VCaP (cell line): ENCODE data around the gene DCDC2.
"Not testable (repeated sequence)": the region's sequence is repeated elsewhere in the genome, so short reads cannot be mapped to it uniquely, and the experiment has no call there.

Experiments used
- H3K27ac ChIP-seq: fragments of 450-650 bp; 2 replicates; pipeline ENCODE4 v1.5.1; 2017
- TF ChIP-seq, protein P1 (sequence below): fragments of 450-650 bp; conservative IDR thresholded peaks from 2 replicates; pipeline ENCODE4 v1.5.1; 2017; ENCODE audit warnings: mild to moderate bottlenecking, moderate library complexity

The DCDC2 gene

DNA sequence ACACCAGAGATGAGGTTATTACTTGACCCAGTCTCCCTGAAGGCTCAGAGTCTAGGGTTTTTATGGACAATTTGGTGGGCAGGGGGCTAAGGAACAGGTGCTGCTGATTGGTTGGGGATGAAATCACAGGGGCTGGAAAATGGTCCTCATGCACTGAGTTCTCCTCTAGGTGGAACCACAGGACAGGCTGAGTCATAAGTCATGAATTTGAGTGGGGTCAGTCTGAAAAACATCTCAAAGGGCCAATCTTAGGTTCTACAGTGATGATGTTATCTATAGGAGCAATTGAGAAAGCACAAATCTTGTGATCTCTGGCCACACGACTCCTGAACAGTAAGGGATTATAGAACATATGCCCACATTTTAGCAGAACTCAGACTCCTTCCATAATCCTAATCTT is 39.0 kb upstream of the DCDC2 start:
- no peak overlapping the region for H3K27ac ChIP-seq
- TF ChIP-seq, protein P1, sequence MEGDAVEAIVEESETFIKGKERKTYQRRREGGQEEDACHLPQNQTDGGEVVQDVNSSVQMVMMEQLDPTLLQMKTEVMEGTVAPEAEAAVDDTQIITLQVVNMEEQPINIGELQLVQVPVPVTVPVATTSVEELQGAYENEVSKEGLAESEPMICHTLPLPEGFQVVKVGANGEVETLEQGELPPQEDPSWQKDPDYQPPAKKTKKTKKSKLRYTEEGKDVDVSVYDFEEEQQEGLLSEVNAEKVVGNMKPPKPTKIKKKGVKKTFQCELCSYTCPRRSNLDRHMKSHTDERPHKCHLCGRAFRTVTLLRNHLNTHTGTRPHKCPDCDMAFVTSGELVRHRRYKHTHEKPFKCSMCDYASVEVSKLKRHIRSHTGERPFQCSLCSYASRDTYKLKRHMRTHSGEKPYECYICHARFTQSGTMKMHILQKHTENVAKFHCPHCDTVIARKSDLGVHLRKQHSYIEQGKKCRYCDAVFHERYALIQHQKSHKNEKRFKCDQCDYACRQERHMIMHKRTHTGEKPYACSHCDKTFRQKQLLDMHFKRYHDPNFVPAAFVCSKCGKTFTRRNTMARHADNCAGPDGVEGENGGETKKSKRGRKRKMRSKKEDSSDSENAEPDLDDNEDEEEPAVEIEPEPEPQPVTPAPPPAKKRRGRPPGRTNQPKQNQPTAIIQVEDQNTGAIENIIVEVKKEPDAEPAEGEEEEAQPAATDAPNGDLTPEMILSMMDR, result no peak

DNA sequence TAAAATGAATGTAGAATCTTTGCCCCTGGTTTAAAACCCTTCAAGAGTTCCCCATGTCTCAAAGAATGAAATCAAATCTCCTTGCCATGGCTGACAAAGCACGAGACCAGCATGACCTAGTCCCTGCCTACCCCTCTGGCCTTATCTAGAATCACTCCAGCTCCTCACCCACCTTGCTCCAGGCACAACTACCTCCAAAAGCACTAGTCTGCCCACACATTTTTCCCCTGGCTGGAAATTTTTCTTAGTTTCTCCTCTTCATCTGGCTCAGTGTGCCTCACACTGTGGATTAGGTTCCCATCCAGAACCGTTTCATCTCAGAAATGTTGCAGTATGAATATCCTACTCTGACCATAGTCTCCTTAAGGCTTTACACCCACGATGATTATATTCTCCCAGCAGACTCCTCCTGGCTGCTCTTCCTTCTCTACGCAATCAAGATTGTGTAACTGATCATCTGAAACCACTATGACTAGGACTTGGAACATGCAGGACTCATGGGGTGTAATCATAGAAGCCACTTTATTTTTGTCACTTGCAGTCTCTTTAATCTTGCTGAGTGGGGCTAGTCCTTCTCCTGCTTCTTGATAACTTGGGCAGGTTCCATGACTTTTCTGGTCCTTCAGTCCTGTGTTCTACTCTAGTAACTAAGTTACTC is 37.0 kb upstream of the DCDC2 start:
- TF ChIP-seq, protein P1, result no peak
- H3K27ac ChIP-seq, result no peak overlapping the region

DNA sequence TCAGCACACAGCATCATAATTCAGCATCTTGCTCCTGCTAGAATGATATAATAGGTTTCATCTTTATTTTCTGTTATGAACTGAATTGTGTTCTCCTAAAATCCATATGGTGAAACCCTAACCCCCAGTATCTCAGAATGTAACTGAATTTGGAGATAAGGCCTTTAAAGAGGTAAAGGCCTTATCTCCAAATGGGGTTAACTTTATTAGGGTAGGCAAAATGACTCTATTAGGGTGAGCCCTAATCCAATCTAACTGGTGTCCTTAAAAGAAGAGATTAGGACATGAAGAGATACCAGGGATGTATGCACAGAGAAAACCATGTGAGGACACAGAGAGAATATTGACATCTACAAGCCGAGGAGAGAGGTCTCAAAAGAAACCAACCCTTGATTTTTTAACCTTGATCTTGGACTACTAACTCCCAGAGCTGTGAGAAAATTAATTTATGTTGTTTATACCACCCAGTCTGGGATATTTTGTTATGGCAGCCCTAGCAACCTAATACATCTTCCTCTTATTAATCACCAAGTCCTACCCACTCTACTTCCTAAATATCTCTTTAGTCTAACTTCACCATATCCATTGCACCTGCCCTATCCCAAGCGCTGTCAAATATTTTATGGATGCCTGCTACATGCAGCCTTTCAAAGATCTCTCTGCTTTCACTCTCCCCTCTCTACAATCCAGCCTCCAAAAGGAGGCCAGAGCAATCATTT is 36.4 kb upstream of the DCDC2 start:
- no peak overlapping the region for H3K27ac ChIP-seq
- TF ChIP-seq, protein P1, result no peak

DNA sequence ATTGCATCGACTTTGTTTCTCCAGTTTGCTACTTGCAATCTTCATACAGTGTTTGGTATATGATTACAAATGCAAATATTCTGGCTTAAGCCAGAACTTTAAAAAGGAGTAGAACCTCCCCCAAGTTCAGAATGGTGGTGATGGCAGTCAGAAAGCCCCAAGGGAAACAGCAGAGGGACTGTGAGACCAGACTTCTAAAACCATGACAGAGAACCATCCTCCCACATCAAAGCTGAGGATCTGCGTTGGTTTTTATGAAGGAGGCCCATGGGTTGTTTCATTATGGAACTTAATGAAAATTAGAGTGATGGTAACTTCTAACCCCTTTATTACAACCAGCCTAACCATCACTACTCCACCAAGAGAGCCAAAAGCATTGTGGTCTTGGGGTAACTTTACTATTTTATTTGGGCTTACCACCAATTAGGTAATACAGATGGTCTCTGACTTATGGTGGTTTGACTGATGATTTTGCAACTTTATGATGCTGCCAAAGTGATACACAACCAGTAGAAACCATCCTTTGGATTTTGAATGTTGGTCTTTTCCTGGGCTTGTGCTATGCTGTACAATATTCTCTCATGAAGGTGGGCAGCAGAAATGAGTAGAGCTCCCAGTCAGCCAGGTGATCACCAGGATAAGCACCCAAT is 34.0 kb upstream of the DCDC2 start:
- H3K27ac ChIP-seq, result no peak overlapping the region
- TF ChIP-seq, protein P1, result no peak

DNA sequence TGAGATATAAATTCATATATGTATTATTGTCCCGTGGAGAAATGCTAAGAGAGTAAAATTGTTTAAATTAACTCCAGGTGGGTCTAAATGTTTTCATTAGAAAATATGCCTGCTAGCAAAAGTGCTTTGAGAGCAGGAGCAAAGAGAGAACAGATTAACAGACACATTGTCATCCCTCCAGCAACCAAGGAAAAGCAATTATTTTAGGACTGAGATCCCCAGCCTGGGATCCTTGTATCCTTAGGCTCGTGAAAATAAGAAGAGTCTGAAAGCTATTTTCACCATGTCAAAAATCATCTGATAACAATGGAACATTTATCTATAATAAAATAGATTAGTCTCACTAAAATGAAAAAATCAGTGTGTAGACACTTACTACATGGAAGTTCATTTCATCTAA is 33.3 kb upstream of the DCDC2 start:
- TF ChIP-seq, protein P1, result no peak
- H3K27ac ChIP-seq, result no peak overlapping the region

DNA sequence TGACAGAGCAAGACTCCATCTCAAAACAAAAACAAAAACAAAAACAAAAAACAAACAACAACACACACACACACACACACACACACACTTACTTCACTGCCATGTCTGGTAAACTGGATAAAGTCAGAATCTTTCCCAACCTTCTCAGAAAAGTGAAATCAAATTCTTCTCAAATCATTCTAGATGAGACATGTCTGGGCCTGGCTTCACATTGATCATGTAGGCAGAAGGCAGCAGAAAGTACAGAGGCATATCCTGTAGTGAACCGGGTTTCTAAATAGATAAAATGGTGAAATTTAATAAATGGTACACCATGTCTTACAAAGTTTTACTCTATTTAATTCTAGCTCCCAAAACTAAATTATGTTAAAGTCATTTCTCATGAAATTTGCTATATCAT is 30.0 kb upstream of the DCDC2 start:
- TF ChIP-seq, protein P1, result no peak
- peak overlapping the region; percentile 43 for H3K27ac ChIP-seq

DNA sequence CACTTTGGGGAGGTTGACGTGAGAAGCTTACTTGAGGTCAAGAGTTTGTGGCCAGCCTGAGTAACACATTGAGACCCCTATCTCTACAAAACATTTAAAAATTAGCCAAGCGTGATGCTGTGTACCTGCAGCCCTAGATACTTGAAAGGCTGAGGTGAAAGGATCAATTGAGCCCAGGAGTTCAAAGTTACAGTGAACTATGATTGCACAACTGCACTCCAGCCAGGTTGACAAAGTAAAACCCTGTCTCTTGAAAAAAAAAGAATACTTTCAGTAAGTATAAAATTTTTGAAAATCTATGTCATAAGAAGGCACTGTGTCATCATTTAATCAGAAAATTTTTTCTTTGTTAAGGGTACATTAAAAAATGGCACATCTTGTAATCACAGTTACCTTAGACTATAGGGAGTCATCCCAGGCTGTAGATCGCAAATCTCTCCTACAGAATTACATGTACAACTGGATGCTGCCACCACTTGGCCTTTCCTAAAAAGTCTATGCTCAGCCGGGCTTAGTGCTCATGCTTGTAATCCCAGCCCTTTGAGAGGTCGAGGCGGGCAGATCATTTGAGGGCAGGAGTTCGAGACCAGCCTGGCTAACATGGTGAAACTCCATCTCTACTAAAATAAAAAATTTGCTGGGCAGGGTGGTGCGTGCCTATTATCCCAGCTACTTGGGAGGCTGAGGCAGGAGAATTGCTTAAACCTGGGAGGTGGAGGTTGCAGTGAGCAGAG is 27.8 kb upstream of the DCDC2 start:
- no peak overlapping the region for H3K27ac ChIP-seq
- TF ChIP-seq, protein P1, result no peak

DNA sequence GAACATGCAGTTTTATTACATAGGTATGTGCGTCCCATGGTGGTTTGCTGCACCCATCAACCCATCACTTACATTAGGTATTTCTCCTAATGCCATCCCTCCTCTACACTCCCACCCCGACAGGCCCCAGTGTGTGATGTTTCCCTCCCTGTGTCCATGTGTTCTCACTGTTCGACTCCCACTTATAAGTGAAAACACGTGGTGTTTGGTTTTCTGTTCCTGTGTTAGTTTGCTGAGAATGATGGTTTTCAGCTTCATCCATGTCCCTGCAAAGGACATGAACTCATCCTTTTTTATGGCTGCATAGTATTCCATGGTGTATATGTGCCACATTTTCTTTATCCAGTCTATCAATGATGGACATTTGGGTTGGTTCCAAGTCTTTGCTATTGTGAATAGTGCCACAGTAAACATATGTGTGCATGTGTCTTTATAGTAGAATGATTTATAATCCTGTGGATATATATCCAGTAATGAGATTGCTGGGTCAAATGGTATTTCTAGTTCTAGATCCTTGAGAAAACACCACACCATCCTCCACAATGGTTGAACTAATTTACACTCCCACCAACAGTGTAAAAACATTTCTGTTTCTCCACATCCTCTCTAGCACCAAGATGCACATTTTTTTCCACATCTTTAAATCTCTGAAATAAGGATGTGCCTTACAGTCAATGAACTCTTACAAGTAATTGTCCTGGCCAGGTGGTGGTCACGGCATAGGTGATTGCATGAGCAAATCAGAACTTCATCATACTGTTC is 26.7 kb upstream of the DCDC2 start:
- H3K27ac ChIP-seq, result not testable (repeated sequence)

DNA sequence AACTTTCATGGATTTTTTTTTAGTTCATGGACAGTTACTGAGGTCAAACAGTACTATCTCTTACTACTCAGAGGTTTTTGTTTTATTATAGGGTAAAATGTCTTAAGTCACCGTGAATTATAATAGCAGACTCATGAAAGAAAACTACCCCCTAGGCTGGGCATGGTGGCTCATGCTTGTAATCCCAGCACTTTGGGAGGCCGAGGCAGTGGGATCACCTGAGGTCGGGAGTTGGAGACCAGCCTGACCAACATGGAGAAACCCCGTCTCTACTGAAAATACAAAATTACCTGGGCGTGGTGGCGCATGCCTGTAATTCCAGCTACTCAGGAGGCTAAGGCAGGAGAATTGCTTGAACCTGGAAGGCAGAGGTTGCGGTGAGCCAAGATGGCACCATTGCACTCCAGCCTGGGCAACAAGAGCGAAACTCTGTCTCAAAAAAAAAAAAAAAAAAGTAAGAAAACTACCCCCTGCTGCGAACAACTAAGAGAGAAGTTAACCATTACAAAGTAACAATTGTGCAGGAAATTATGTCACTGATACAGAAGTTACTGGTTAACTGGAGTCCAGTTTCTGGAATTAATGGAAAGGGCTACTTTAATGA is 25.1 kb upstream of the DCDC2 start:
- not testable (repeated sequence) for H3K27ac ChIP-seq
